Esophagus muscularis mucosa (tissue), 3 donors: ENCODE data around the gene MAST4.

Experiments
- CTCF ChIP-seq, 3 experiments: fragments of 200-600 bp in 2 of 3; fragments of 450-650 bp in 1 of 3; sonication (generic) in 2 of 3; IDR thresholded peaks; one replicate each; pipeline ENCODE4 v1.5.1; 2017 to 2019; ENCODE audit warnings: antibody characterized with exemption in 3 of 3, mild to moderate bottlenecking in 2 of 3, moderate library complexity in 1 of 3
- POLR2A ChIP-seq: fragments of 450-650 bp; IDR thresholded peaks from one replicate; pipeline ENCODE4 v1.6.1; 2017; ENCODE audit warnings: antibody characterized with exemption, moderate library complexity, mild to moderate bottlenecking, low read depth
- POLR2AphosphoS5 ChIP-seq, 2 donors: sonication (generic); formaldehyde crosslinking; IDR thresholded peaks; one replicate each; pipeline ENCODE4 v1.6.1; 2017; ENCODE audit warnings: antibody characterized with exemption in 2 of 2

- TF ChIP-seq POLR2AphosphoS5 (IDR thresholded peaks at IDR 0.05) (no peak), POLR2A (no peak), CTCF (IDR thresholded peaks at IDR 0.05) (no peak)
Observed at GRCh38 chr5:66908230-66908629, 312.0 kb downstream of the MAST4 start.
